H1 (cell line): Measurements from ENCODE around the gene DCTN2. TPM values are rescaled to one million over a fixed set of nuclear protein-coding genes. Genes with fewer than 3 reads are reported as not detected.

Source experiments
- CTCF ChIA-PET: fragments of 300-600 bp; sonication (Branson Sonifier 250); formaldehyde crosslinking; loops from one replicate; lab custom pipeline; 2021; ENCODE audit not compliant: partially characterized antibody; lab: Charles Lee
- POLR2A ChIA-PET: fragments of 300-600 bp; sonication (Branson Sonifier 250); formaldehyde crosslinking; loops from one replicate; lab custom pipeline; 2021; ENCODE audit warnings: inconsistent platforms; ENCODE audit not compliant: partially characterized antibody; lab: Charles Lee
- DNase-seq, 2 experiments: peaks; one replicate each; pipeline versions ENCODE4 v3.0.0 to v3.0.0-alpha.2; 2010 to 2022; ENCODE audit warnings: low spot score in 2 of 2, low read depth in 1 of 2, mixed read lengths in 1 of 2
- FAIRE-seq: peaks from 2 replicates; lab custom pipeline; 2011; peaks lifted over from hg19 to GRCh38; lab: Jason Lieb, UNC
- H2AFZ ChIP-seq: 2 replicates; pipeline ENCODE4 v1.8.1; 2012; ENCODE audit warnings: low read length, inconsistent platforms
- H2AK5ac ChIP-seq: 2 replicates; pipeline ENCODE4 v1.6.1; 2013; ENCODE audit warnings: low read depth, low read length
- H2BK120ac ChIP-seq: replicated peaks from 2 replicates; pipeline ENCODE3; 2013; ENCODE audit warnings: low read depth, low read length, inconsistent platforms
- H2BK12ac ChIP-seq: 2 replicates; pipeline ENCODE4 v1.6.1; 2013; ENCODE audit warnings: low read depth, low read length
- H2BK15ac ChIP-seq: 2 replicates; pipeline ENCODE4 v1.6.1; 2013; ENCODE audit warnings: low read length
- H2BK20ac ChIP-seq: 2 replicates; pipeline ENCODE4 v1.6.1; 2013; ENCODE audit warnings: low read length
- H2BK5ac ChIP-seq: 2 replicates; pipeline ENCODE4 v1.6.1; 2013; ENCODE audit warnings: low read depth, low read length
- H3K14ac ChIP-seq: 2 replicates; pipeline ENCODE4 v1.6.1; 2013; ENCODE audit warnings: inconsistent platforms; ENCODE audit not compliant: insufficient read length
- H3K18ac ChIP-seq: 2 replicates; pipeline ENCODE4 v1.6.1; 2013; ENCODE audit warnings: low read length; ENCODE audit errors: extremely low read depth
- H3K23ac ChIP-seq: 2 replicates; pipeline ENCODE4 v1.6.1; 2013; ENCODE audit warnings: inconsistent platforms; ENCODE audit not compliant: insufficient read length
- H3K23me2 ChIP-seq: 2 replicates; pipeline ENCODE4 v1.6.1; 2013; ENCODE audit warnings: low read depth, low read length
- H3K27ac ChIP-seq: 2 replicates; pipeline ENCODE4 v1.6.1; 2011; ENCODE audit warnings: low read depth, low read length, inconsistent platforms
- H3K27me3 ChIP-seq, 4 experiments: replicated peaks in 1 of 4; 1 replicate in 1 of 4; 2 replicates in 3 of 4; pipeline versions ENCODE4 v1.6.1 to v1.8.1; 2011 to 2013; ENCODE audit warnings: low read length in 3 of 4, mild to moderate bottlenecking in 3 of 4, inconsistent platforms in 2 of 4, mixed read lengths in 2 of 4, moderate library complexity in 1 of 4; ENCODE audit not compliant: control insufficient read depth in 3 of 4, insufficient read depth in 3 of 4; ENCODE audit errors: extremely low read depth in 1 of 4
- H3K36me3 ChIP-seq, 4 experiments: 2 replicates each; pipeline versions ENCODE4 v1.6.1 to v1.8.1; 2011 to 2013; ENCODE audit warnings: mild to moderate bottlenecking in 4 of 4, low read length in 3 of 4, moderate library complexity in 2 of 4, control low read depth in 1 of 4, inconsistent platforms in 1 of 4; ENCODE audit not compliant: insufficient read depth in 4 of 4, control insufficient read depth in 2 of 4
- H3K4ac ChIP-seq: replicated peaks from 2 replicates; pipeline ENCODE3; 2013; ENCODE audit warnings: low read length, low read depth, mixed read lengths, inconsistent platforms; ENCODE audit not compliant: insufficient read length
- H3K4me1 ChIP-seq, 4 experiments: replicated peaks in 1 of 4; 1 replicate in 1 of 4; 2 replicates in 3 of 4; pipeline versions ENCODE4 v1.6.1 to v1.8.1; 2011 to 2013; ENCODE audit warnings: low read length in 3 of 4, inconsistent platforms in 2 of 4, mixed read lengths in 1 of 4; ENCODE audit not compliant: insufficient read depth in 4 of 4, control insufficient read depth in 3 of 4
- H3K4me2 ChIP-seq, 2 experiments: 2 replicates each; pipeline versions ENCODE4 v1.6.1 to v1.8.1; 2011 to 2013; ENCODE audit warnings: low read depth in 2 of 2, low read length in 2 of 2, control low read depth in 1 of 2, inconsistent platforms in 1 of 2, mild to moderate bottlenecking in 1 of 2; ENCODE audit not compliant: insufficient read depth in 1 of 2
- H3K4me3 ChIP-seq, 4 experiments: fragments of 200-600, 300-600 bp in 1 of 4; sonication (generic), shearing (Covaris generic), sonication (Bioruptor Twin) in 1 of 4; 2 replicates each; pipeline versions ENCODE4 v1.5.1 to v1.8.1; 2011 to 2016; ENCODE audit warnings: low read length in 4 of 4, low read depth in 3 of 4, control low read depth in 2 of 4, inconsistent platforms in 2 of 4, mild to moderate bottlenecking in 2 of 4, mixed read lengths in 1 of 4, moderate library complexity in 1 of 4; ENCODE audit not compliant: insufficient read depth in 2 of 4; ENCODE audit errors: extremely low read depth in 1 of 4
- H3K56ac ChIP-seq: replicated peaks from 2 replicates; pipeline ENCODE3; 2013; ENCODE audit warnings: low read depth, mild to moderate bottlenecking, mixed read lengths, low read length, inconsistent platforms; ENCODE audit not compliant: insufficient read length
- H3K79me1 ChIP-seq: 2 replicates; pipeline ENCODE4 v1.6.1; 2013; ENCODE audit warnings: low read depth, low read length, control low read depth
- H3K79me2 ChIP-seq, 2 experiments: 2 replicates each; pipeline versions ENCODE4 v1.6.1 to v1.8.1; 2012 to 2013; ENCODE audit warnings: low read length in 2 of 2, mild to moderate bottlenecking in 2 of 2, inconsistent platforms in 1 of 2; ENCODE audit not compliant: insufficient read depth in 2 of 2, control insufficient read depth in 1 of 2
- H3K9ac ChIP-seq, 4 experiments: replicated peaks in 1 of 4; 1 replicate in 1 of 4; 2 replicates in 3 of 4; pipeline versions ENCODE4 v1.6.1 to v1.8.1; 2011 to 2013; ENCODE audit warnings: low read depth in 3 of 4, low read length in 3 of 4, control low read depth in 2 of 4, mild to moderate bottlenecking in 2 of 4, moderate library complexity in 2 of 4, inconsistent platforms in 1 of 4; ENCODE audit errors: extremely low read depth in 1 of 4
- H3K9me3 ChIP-seq, 2 experiments: 2 replicates each; pipeline versions ENCODE4 v1.6.1 to v1.8.1; 2012 to 2013; ENCODE audit warnings: mild to moderate bottlenecking in 2 of 2, moderate library complexity in 2 of 2, control low read depth in 1 of 2, inconsistent platforms in 1 of 2, low read depth in 1 of 2, low read length in 1 of 2, mixed read lengths in 1 of 2; ENCODE audit not compliant: insufficient read depth in 2 of 2
- H4K20me1 ChIP-seq, 2 experiments: replicated peaks in 1 of 2; 2 replicates each; pipeline versions ENCODE3 to v1.8.1; 2011 to 2013; ENCODE audit warnings: inconsistent platforms in 2 of 2, low read length in 2 of 2, mild to moderate bottlenecking in 1 of 2; ENCODE audit not compliant: insufficient read depth in 2 of 2, control insufficient read depth in 1 of 2
- H4K5ac ChIP-seq: 2 replicates; pipeline ENCODE4 v1.6.1; 2013; ENCODE audit warnings: low read length, low read depth, mixed read lengths, inconsistent platforms; ENCODE audit not compliant: insufficient read length
- H4K8ac ChIP-seq: 2 replicates; pipeline ENCODE4 v1.8.0; 2013; ENCODE audit warnings: mild to moderate bottlenecking, moderate library complexity, low read length, inconsistent platforms; ENCODE audit not compliant: insufficient read depth; ENCODE audit errors: extremely low read depth
- H4K91ac ChIP-seq: replicated peaks from 2 replicates; pipeline ENCODE3; 2013; ENCODE audit warnings: low read length, mixed read lengths, inconsistent platforms; ENCODE audit not compliant: insufficient read length
- BACH1 ChIP-seq: IDR thresholded peaks from 2 replicates; pipeline ENCODE4 v1.6.1; 2012; ENCODE audit warnings: low read length, improper control_type of control experiment
- CHD2 ChIP-seq: IDR thresholded peaks from 2 replicates; pipeline ENCODE4 v1.6.1; 2012; ENCODE audit warnings: low read length, improper control_type of control experiment
- EP300 ChIP-seq, 2 experiments: IDR thresholded peaks; 1 replicate in 1 of 2; 2 replicates in 1 of 2; pipeline ENCODE4 v1.6.1; 2011 to 2012; ENCODE audit warnings: low read depth in 2 of 2, low read length in 2 of 2, mild to moderate bottlenecking in 2 of 2, borderline replicate concordance in 1 of 2, inconsistent platforms in 1 of 2, moderate library complexity in 1 of 2
- EZH2 ChIP-seq: fragments of 200-600 bp; sonication (generic); IDR thresholded peaks from 2 replicates; pipeline ENCODE4 v1.7.1; 2012; ENCODE audit warnings: low read depth, mild to moderate bottlenecking, moderate library complexity, low read length, inconsistent platforms; ENCODE audit not compliant: severe bottlenecking
- RXRA ChIP-seq: IDR thresholded peaks from 2 replicates; pipeline ENCODE4 v1.6.1; 2011; ENCODE audit warnings: low read depth, mild to moderate bottlenecking, low read length, moderate library complexity; ENCODE audit not compliant: insufficient read depth
- SAP30 ChIP-seq: fragments of 300-600 bp; sonication (generic); IDR thresholded peaks from 2 replicates; pipeline ENCODE4 v1.7.1; 2012; ENCODE audit warnings: low read length, moderate library complexity, mild to moderate bottlenecking, inconsistent platforms; ENCODE audit not compliant: insufficient read depth, insufficient replicate concordance
- SP2 ChIP-seq: IDR thresholded peaks from 2 replicates; pipeline ENCODE4 v1.6.1; 2012; ENCODE audit warnings: mild to moderate bottlenecking, low read length, inconsistent platforms
- SRF ChIP-seq: IDR thresholded peaks from 2 replicates; pipeline ENCODE4 v1.6.1; 2011; ENCODE audit warnings: mild to moderate bottlenecking, low read depth, low read length, moderate library complexity
- TAF1 ChIP-seq: IDR thresholded peaks from 2 replicates; pipeline ENCODE4 v1.6.1; 2011; ENCODE audit warnings: mild to moderate bottlenecking, low read depth, low read length
- TBP ChIP-seq: IDR thresholded peaks from 2 replicates; pipeline ENCODE4 v1.6.1; 2011; ENCODE audit warnings: low read depth, low read length, improper control_type of control experiment
- WGBS, 2 experiments: shearing (Covaris generic) in 1 of 2; methylation state at CpG; one replicate each; pipeline versions ENCODE4 v1.1.6 to v1.1.7; 2013 to 2015; ENCODE audit warnings: low lambda C conversion rate in 2 of 2, mixed read lengths in 2 of 2, inconsistent platforms in 1 of 2, low coverage in 1 of 2, missing lambda C conversion rate in 1 of 2; ENCODE audit not compliant: insufficient replicate concordance in 2 of 2, insufficient coverage in 1 of 2, insufficient read length in 1 of 2; ENCODE audit errors: extremely low coverage in 1 of 2, missing lambda C conversion rate in 1 of 2; 5-methylcytosine and 5-hydroxymethylcytosine counted together
- polyA plus RNA-seq, 7 experiments: library from polyadenylated mRNA; depleted of rRNA in 3 of 7; stranded (reverse) in 5 of 7; unstranded in 2 of 7; fragments of >200 nt in 5 of 7; fragments of 200-250 nt in 2 of 7; gene quantifications; 1 replicate in 5 of 7; 2 replicates in 1 of 7; 4 replicates in 1 of 7; pipeline versions ENCODE4 v1.2.1 to v1.2.3, GENCODE V29; 2011 to 2013; ENCODE audit warnings: missing spikeins in 2 of 7, mixed read lengths in 2 of 7
- total RNA-seq: library from RNA; stranded (reverse); fragmentation: NEBNext Ultra II Directional; extraction: Animal tissue kit (Norgen Biotek cat#: 25700); gene quantifications from 2 replicates; pipeline ENCODE4 v1.2.1, GENCODE V29; 2021
- TF ChIP-seq, protein P1 (sequence below): IDR thresholded peaks from 2 replicates; pipeline ENCODE4 v1.6.1; 2012; ENCODE audit warnings: low read length, inconsistent platforms

Gene DCTN2
- total and polyA plus RNA-seq, 2 of the 8 experiments (the other 6 are each of a cell fraction or from before 2014, with no cell fraction given), result 90.3 to 91.9 TPM

- 87% methylated on average over 3 of the region's 3 CpGs; no CpG with 5 or more reads in 1 of the 2 experiments for WGBS, 2 experiments
- no peak overlapping the region for H2BK20ac ChIP-seq
- H4K91ac ChIP-seq, result no peak overlapping the region
- no peak overlapping the region for H2BK5ac ChIP-seq
- H4K20me1 ChIP-seq, result peaks cover 1 to 10% of the 10 kb centered on the region in 2 experiments
- no peak overlapping the region for H3K27ac ChIP-seq
- no peak overlapping the region for H3K23ac ChIP-seq
- no peak overlapping the region for H3K4me3 ChIP-seq
- H2AK5ac ChIP-seq, result no peak overlapping the region
- POLR2A ChIA-PET, result interaction anchor here (0.9 to 8.9 kb wide), 12 partner anchors 9 to 47 kb away, joined by 3 to 65 read pairs (median 5); partner anchors contain the start of genes DCTN2 and DDIT3
- H3K36me3 ChIP-seq, result peaks cover 14 to 54% (median 47%) of the 10 kb centered on the region in 4 experiments; a peak in 7 of 8 replicates
- CTCF ChIA-PET, result interaction anchor here (1.1 to 5.6 kb wide), 6 partner anchors 10 to 321 kb away, joined by 3 to 29 read pairs (median 4); no protein-coding TSS in a partner anchor
- no peak overlapping the region for H3K56ac ChIP-seq
- no peak for FAIRE-seq
- no peaks in the 10 kb centered on the region for H3K9me3 ChIP-seq
- H3K4me2 ChIP-seq, result no peak overlapping the region
- no peak overlapping the region for H3K4ac ChIP-seq
- peaks cover 0 to 2% (median 0%) of the 10 kb centered on the region in 4 experiments; a peak in 1 of 7 replicates for H3K4me1 ChIP-seq
- no peak overlapping the region for H4K8ac ChIP-seq
- H3K79me1 ChIP-seq, result no peaks in the 10 kb centered on the region
- H3K27me3 ChIP-seq, result peaks cover 0 to 1% (median 0%) of the 10 kb centered on the region in 4 experiments; a peak in 1 of 7 replicates
- no peaks in the 10 kb centered on the region for H3K23me2 ChIP-seq
- H3K9ac ChIP-seq, result no peak overlapping the region
- H2AFZ ChIP-seq, result no peak overlapping the region
- H2BK15ac ChIP-seq, result no peak overlapping the region
- no peak overlapping the region for H3K14ac ChIP-seq
- no peak overlapping the region for H3K18ac ChIP-seq
- DNase-seq, result no peak
- no peak overlapping the region for H4K5ac ChIP-seq
- no peak overlapping the region for H2BK120ac ChIP-seq
- no peak overlapping the region for H2BK12ac ChIP-seq
- no peaks in the 10 kb centered on the region for H3K79me2 ChIP-seq
- TF ChIP-seq BACH1 (no peak), SP2 (no peak), SAP30 (no peak), EZH2 (no peak), EP300 (IDR thresholded peaks at IDR 0.05; ENCODE audit: borderline replicate concordance in 1 of 2, low read depth in 2 of 2, low read length in 2 of 2) (no peak), SRF (no peak), CHD2 (no peak), TAF1 (no peak), TBP (no peak), RXRA (no peak)
- TF ChIP-seq, protein P1, sequence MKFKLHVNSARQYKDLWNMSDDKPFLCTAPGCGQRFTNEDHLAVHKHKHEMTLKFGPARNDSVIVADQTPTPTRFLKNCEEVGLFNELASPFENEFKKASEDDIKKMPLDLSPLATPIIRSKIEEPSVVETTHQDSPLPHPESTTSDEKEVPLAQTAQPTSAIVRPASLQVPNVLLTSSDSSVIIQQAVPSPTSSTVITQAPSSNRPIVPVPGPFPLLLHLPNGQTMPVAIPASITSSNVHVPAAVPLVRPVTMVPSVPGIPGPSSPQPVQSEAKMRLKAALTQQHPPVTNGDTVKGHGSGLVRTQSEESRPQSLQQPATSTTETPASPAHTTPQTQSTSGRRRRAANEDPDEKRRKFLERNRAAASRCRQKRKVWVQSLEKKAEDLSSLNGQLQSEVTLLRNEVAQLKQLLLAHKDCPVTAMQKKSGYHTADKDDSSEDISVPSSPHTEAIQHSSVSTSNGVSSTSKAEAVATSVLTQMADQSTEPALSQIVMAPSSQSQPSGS, result no peak
Measured at GRCh38 chr12:57534991-57535543, 11.9 kb downstream of the DCTN2 start.
